HS-27A (cell line): ENCODE results near the gene PLIN1.
"Not testable (repeated sequence)": the region's sequence is repeated elsewhere in the genome, so short reads cannot be mapped to it uniquely, and the experiment has no call there.

Source experiments
- DNase-seq: peaks from one replicate; pipeline ENCODE4 v3.0.0-alpha.2; 2012; ENCODE audit warnings: low read depth, missing footprints

PLIN1 gene

GRCh38 chr15:89679212-89679611 lies at the start of gene PLIN1:
Gene PLIN1, minus strand, starts transcription at chr15:89679367. Its CDS starts 1,878 bp downstream, at chr15:89677489.
- no peak for DNase-seq

- no peak for DNase-seq
Observed at GRCh38 chr15:89728254-89728653, 49.1 kb upstream of the PLIN1 start.

GRCh38 chr15:89725064-89725463 lies 45.9 kb upstream of the PLIN1 start:
- no peak for DNase-seq

- DNase-seq = no peak
Observed at GRCh38 chr15:89724621-89725020, 45.5 kb upstream of the PLIN1 start.

GRCh38 chr15:89723031-89723430 lies 43.9 kb upstream of the PLIN1 start:
- no peak for DNase-seq

GRCh38 chr15:89714775-89715174 lies 35.6 kb upstream of the PLIN1 start:
- no peak for DNase-seq

- DNase-seq = no peak
Observed at GRCh38 chr15:89707577-89707976, 28.4 kb upstream of the PLIN1 start.

- DNase-seq = no peak
Observed at GRCh38 chr15:89704411-89704810, 25.2 kb upstream of the PLIN1 start.

- DNase-seq = no peak
Observed at GRCh38 chr15:89695198-89695597, 16.0 kb upstream of the PLIN1 start.

- DNase-seq = no peak
Observed at GRCh38 chr15:89693696-89694095, 14.5 kb upstream of the PLIN1 start.

- DNase-seq = no peak
Observed at GRCh38 chr15:89693091-89693490, 13.9 kb upstream of the PLIN1 start.

GRCh38 chr15:89690276-89691218 lies 11.4 kb upstream of the PLIN1 start, which contains the start of the genes PEX11A and WDR93:
Gene PEX11A, minus strand, starts transcription at chr15:89690754. Its CDS starts 122 bp downstream, at chr15:89690632.
Gene WDR93, plus strand, starts transcription at chr15:89690811. Its CDS starts 10,936 bp downstream, at chr15:89701747.
- peak; percentile 27 for DNase-seq

GRCh38 chr15:89689930-89690275 lies 10.7 kb upstream of the PLIN1 start:
- DNase-seq = not testable (repeated sequence)

GRCh38 chr15:89686522-89686921 lies 7.4 kb upstream of the PLIN1 start:
- no peak for DNase-seq

GRCh38 chr15:89685995-89686394 lies 6.8 kb upstream of the PLIN1 start:
- DNase-seq = no peak

GRCh38 chr15:89681146-89681545 lies 2.0 kb upstream of the PLIN1 start:
- DNase-seq = no peak

- DNase-seq = no peak
Observed at GRCh38 chr15:89680282-89680873, 1.2 kb upstream of the PLIN1 start.

GRCh38 chr15:89677381-89677780 lies 1.8 kb downstream of the PLIN1 start:
- DNase-seq = no peak

- DNase-seq = no peak
Observed at GRCh38 chr15:89675606-89676005, 3.6 kb downstream of the PLIN1 start.

GRCh38 chr15:89674526-89674925 lies 4.6 kb downstream of the PLIN1 start:
- DNase-seq = no peak

GRCh38 chr15:89673165-89673512 lies 6.0 kb downstream of the PLIN1 start:
- no peak for DNase-seq

GRCh38 chr15:89672221-89673164 lies 6.7 kb downstream of the PLIN1 start:
- DNase-seq = no peak
